Measurements from ENCODE around the gene CACNG5.

- TF ChIP-seq CTCF (IDR thresholded peaks at IDR 0.05; ENCODE audit: insufficient read depth, low read length) (no peak), POLR2AphosphoS5 (IDR thresholded peaks at IDR 0.05; ENCODE audit: low read depth) (no peak), GABPA (IDR thresholded peaks at IDR 0.05; ENCODE audit: low read depth) (no peak)
These were observed 58.9 kb downstream of the CACNG5 start for GRCh38 chr17:66893863-66894262.
